Suppressor macrophage treated with lipopolysaccharide for 1 hour (primary cell): ENCODE measurements around the gene S100A7.
"Not testable (repeated sequence)": the region's sequence is repeated elsewhere in the genome, so short reads cannot be mapped to it uniquely, and the experiment has no call there.

Source experiments
- DNase-seq, 3 donors: peaks; one replicate each; pipeline ENCODE4 v3.0.0-alpha.2; 2020 to 2022

S100A7 gene

DNA sequence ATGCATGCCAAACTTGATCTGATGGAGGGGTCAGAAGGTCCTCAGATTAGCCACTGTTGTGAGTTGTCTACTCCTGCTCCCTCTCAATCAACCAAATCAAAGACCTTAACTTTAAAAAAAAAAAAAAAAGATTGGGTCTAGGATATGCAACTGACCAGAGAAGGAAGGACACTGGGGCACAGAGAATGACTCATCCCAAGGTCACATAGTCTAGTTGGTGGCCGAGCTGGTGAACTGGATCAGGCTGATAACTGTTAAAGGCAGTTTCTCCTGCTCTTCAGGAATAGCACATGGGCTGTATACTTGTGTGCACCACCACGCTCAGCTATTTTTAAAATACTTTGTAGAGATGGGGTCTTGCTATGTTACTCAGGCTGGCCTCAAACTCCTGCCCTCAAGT is 14.8 kb upstream of the S100A7 start:
- DNase-seq = no peak

DNA sequence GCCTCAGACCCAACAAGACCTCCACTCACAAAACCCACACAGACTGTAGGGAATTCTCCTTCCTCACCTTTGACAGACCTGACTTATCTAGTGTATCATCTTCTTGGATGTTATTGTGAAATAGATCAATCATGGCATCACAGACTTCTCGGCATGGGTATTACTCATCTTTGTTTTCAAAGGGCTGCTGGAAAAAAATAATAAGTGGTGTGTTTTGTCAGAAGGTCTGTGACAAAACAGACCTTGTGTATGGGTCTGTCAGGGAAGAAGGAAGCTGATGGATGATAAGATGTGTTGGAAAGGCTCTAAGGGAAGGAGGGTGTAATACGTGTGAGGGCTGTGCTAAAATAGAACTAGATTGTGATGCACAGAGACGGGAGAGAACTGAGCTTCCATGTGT is 13.9 kb upstream of the S100A7 start:
- DNase-seq = peak in 2 of 3 donors; percentile 16 to 23

DNA sequence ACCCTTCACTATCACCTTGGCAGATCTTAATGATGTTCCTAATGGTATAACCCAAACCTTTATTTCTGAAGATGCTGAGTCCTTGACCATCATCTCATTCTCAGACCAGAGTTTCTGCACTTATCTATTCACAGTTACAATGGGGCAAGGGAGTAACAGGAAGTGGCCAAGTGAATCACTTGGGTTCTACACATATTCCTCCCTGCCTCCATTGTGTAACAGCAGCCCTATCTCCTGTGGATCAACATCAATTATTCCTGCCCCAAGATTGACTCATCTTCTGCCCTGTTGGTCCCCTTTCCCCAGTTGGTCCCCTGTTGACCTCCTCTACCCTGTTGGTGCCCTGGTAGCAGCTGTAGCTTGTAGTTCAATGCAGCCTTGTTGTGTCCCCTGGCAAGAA is 10.3 kb upstream of the S100A7 start:
- peak in 1 of 3 donors; percentile 24 for DNase-seq

DNA sequence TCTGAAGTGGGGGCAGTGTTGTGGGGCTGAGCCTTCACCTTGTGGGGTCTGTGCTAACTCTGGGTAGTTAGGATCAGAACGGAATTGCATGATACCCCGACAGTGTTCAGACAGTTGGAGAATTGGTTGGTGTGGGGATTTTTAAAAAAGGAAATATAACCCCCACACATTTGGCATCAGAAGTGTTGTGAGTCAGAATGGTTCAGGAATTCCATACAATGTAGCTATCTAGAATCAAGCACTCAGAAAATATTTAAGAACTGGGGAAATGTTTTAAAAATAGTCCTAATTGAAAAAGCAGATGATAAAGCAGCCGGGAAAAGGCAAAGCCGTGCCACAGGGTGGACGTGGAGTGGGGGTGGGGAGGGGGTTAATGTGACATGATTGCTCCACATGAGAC is 6.5 kb upstream of the S100A7 start:
- no peak for DNase-seq

DNA sequence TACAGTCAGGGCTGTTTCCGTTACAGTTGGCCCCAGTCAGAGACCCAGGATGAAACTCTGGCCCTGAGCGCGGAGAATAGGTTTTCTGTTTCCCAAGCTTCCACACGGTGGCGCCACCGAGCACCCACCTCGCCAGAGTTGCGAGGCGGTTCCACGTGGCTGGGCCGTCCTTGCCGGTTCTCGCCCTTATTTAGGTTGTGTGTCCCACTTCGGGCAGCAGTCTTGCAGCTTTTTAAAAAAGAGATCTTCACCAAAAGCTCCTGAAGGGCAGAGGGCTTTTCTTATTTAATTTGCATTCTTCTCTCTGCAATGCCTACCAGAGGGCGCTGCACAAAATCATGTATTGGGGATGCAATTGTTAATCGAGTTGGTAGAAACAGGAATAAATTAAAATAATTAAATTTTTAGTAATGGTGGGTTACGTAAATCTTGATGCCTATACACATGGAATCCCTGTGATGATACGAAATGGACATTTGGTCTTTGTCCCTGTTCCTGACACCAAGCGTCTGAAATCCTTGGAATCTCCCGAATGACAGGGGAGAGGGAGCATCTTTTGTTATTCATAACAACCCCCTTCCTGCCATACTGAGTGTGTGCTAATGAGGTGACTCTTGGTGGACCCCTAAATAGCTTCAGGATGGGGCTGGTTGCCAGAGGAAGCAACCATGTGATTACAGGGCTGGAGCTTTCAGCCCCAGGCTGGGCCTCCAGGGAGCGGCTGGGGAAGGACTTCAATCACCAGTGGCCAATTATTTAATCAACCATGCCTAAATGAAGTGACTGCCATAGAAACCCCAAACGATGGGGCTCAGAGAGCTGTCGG is 5.6 kb upstream of the S100A7 start:
- DNase-seq = peak; percentile 56 to 78 (median 72)

DNA sequence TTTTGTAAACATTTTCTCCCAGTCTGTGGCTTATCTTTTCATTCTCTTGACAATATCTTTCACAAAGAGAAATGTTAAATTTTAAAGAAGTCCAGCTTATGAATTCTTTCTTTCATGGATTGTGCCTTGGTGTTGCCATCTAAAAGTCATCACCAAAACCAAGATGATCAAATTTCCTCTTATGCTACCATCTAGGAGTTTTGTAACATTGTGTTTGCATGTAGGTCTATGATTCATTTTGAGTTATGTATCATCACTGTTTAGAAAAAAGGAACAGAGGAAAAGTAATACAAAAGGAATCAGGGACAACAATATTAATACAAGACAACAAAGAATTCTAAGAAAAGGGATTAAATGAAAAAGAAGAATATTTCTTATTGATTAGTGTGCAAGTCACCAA is 2.3 kb upstream of the S100A7 start:
- DNase-seq = peak; percentile 23 to 72 (median 72)

DNA sequence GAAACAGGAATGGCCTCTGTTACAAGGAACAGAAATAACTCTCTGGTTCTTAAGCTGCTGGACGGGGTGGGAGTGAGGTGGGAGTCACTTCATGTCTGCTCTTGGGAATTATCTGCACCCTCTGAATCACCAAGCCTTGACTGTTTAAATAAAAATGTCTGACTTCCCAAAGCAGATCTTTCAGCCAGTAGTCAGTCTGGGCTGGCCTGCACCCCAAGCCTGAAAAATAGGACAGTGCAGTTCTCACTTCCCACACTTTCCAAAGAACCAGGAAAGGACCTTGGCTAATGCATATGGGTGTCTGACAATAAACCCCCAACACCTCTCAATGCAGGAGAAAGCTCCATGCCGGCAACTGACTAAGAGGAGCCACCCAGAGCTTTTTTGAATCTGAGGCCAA is 796 bp downstream of the S100A7 start:
- DNase-seq = no peak

DNA sequence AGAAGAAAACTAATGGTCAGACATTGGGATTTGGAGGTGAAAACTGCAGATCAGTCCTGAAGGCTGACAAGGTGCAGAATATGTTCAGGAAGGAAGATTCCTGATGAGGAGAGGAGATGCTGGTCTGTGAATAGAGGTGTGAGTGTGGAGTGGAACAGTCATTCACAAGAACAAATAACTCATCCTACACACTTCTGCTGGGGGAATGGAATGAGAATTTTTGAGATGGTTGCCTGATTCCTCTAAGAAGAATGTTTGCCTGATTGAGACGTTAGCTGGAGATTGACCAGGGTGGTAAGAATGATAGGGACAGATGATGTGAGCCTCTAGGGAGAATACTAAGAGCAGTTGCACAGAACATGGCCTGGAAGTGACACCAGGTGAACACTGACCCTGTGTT is 4.1 kb downstream of the S100A7 start:
- no peak for DNase-seq

DNA sequence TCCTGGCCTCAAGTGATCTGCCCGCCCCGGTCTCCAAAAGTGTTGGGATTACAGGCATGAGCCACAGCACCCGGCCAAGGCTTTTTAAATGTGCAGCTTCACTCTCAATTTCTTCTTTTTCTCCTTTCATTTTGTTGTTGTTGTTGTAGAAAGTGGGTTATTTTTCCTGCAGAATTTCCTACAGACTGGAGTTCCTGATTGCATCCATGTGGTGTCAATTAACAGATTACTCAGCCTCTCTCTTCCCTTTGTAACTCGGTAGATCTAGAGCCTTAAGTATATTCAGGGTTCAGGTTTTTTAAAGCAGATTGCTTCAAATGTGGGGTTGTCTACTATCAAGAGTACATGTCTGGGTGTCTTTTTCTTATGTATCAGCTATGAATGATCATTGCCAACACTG is 11.6 kb downstream of the S100A7 start:
- not testable (repeated sequence) for DNase-seq

DNA sequence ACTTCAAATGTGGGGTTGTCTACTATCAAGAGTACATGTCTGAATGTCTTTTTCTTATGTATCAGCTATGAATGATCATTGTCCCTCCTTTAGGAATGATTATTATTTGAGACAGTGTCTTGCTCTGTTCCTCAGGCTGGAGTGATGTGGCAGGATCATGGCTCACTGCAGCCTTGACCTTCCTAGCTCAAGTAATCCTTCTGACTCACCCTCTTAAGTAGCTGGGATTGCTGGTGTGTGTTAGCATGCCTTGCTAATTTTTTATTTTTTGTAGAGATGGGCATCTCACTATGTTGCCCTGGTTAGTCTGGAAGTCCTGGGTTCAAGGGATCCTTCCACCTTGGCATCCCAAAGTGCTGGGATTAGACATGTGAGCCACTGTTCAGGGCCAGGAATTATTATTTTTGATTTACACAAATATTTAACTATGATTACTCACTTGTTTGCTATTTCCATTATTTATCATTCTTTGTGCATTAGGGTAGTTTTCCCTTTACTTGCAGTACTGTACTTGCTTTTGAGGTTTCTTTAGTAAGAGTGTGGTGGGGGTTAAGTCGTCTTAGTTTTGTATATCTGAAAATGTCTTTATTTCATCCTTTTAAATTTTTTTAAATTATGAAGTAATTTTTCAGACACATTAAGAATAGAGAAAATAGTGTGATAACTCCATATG is 12.8 kb downstream of the S100A7 start:
- no peak for DNase-seq

DNA sequence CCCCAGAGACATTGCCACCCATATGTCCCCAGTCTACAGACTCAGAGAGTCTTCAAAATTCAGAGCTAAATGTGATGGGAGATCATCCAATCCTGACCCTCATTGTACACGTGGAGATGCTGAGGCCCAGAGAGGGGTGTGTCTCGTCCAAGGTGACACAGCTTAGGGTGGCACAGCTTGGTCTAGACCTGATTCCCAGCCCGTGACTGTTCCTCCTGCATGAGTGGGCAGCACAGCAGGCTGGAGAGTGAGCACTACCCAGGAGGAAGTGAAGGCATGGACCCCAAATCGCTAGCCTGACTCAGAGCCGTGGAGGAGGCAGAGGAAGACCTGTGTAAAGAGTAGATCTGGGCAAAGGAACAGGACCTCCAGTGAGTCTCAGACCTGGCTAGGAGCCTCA is 16.4 kb downstream of the S100A7 start:
- DNase-seq = no peak

DNA sequence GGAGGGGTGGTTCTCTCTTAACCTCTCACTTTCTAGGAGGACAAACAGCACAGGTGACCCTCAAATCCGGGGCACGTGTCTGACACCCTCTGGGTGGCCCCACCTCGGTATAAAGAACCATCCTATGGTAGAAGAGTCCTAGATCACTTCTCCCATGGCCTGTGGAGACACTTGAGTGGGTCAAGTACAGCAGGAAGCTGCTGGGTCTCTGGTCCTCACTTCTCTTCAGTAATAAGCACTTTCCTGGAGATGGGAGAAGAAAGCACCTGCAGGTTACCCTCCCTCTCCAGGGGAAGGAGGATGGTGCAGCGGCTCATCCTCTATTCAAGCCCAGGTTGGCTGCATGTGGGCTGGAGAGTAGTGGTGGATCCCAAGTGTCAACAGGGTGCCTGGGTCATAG is 17.0 kb downstream of the S100A7 start:
- DNase-seq = no peak

DNA sequence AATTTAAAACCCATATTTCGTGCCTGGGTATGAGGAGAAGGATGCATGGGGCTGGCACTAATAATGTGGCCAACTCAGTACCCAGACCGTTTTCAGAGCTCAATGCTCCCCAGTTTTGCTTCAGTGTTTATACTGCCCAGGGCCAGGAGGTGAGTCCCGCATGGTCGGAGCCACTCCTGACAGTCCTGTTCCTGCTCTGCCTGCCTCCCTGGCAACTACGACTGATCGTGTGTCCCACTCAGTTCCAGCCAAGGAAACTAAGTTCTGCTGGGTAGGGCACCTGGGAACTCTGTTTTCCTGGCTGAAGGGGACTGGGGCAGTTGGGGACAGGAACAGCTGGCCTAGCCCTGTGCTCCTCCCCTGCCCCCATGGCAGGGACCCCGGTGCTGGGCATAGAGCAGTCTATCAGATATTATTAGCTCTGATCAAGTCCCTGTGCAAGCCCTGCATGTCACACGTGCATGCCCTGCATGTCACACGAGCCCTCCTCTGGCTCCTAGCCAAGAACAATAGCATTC is 19.2 kb downstream of the S100A7 start:
- DNase-seq = no peak

DNA sequence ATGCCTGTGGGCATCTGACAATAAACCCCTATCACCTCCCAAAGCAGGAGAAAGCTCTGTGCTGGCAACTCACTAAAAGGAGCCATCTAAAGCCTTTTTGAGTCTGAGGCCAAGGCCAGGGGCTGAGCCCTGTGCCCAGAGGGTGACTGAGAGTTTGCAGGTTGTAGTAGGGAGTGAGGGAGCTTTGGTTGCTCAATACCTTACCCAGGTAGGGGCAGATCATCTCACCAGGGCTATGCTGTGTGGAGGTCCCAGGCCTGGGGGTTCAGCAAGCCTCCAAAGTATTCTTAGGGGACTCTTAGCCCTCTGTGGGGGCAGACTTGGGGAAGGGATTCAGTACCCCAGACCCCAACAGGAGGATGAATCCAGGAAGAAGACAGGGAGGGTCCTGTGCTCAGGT is 21.2 kb downstream of the S100A7 start:
- no peak for DNase-seq

DNA sequence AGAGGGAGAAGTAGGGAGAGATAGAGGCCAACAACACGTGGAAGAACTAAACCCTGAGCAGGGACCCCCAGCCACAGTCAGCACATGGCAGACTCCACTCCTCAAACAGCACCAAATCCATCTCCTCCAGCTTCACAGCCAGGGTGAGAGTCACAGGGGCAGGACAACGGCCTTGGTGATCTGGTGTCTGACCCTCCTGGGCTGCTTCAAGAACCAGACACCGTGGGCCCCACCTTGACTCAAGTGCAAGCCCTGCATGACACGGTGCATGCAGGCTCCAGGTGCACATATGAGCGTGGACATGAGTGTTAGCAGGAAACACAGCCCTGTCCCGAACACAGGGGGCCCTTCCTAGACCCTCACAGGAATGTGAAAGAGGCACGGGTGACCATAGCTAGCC is 21.9 kb downstream of the S100A7 start:
- no peak for DNase-seq

DNA sequence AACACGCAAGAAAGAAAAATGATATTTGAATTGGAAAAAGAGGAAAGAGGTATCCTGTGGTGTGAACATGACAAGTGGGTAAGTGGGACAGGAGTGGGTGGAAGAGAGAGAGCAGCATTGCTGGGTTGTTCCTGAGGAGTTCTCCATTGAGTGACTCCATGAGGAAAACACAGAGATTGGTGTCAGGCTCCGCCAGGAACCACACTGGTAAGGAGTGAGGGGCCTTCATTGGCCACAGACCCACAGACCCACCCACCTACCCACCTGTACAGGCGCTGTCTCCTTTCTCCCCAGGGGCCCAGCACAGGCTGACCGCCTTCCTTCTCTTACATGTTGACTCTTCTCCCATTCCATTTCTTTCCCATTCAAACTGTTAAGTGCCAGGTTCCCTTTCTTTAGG is 23.2 kb downstream of the S100A7 start:
- DNase-seq = no peak

DNA sequence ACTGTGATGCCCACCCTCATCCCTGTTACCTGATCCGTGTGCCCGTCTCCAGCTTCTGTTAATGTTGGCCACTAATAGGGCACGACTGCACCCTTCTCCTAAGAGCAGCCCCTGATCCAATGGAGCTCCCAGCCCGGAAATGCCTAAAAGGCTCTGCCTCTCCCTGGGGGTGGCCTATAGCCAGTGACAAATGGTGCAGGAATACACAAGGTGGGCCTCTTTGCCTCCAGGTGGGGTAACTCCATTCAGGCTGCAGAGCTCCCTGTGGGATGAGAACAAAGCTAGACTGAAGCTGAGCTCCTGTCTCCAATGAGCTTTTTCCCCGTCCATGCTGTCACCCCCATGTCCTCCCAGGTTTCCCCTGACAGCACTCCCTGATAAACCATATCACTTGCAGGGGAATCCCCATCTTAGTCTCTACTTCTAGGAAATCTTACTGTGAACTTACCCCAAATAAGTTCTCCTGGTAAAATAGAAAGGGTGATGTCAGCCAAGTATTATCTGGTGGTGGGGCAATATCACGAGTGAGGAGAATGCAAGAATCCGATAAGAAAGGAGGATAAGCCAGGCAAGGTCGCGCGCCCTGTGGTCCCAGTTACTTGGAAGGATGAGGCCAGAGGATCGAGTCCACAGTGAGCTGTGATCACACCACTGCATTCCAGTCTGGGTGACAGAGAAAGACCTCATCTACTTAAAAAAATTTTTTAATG is 25.6 kb downstream of the S100A7 start:
- no peak for DNase-seq

DNA sequence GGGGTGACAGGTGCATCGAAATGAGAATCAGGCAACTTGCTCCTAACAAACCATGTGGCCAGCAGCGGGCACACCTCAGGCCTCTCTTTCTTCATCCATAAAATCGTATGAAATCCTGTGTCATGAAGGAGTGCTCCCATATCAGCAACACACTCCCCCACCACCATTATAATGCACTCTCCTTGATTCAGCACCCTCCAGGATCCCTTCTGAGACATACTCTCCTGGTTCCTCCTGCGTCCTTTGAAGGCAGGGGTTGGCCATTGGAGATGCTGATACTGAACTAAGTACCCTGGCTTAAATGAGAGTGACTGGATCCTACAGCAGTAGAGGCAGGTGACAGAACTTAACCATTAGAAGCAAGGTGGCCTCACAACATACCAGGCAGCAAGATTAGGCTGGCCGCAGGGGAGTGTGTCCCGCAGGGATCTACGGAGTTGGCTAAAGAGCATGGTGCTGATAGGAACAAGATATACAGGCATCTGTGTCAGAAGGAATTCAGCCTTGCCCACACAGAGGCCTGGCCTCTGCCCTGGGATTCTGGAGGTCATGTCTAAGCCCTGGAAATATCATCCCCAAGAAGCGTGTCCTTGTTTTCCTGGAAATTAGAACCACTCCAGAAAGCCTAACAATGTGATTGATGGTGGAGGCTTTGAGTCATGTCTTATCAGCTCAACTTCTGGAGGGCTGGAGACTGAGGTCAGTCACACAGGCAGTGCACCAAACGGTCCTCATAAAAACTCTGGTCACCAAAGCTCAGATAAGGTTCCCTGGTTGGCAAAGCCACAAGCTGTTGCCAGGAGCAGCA is 27.4 kb downstream of the S100A7 start:
- DNase-seq = no peak

DNA sequence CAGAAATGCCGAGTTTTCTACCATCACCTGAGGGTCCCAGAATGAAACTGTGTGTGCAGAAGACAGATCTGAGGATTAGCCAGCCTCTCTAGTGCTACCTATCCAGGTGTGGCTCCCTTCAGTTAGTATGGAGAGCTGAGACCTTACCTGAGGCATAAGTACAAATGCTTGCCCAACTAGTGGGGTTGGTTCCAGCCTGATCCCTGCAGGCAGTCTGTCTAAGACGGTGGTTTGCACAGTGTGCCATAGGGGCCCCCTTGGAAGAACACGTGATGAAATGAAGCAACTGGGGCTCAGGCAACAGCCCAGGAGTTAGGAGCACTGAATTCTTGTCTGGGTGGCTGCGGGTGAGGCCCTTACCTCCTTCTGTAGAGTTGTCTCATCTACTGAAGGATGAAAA is 28.5 kb downstream of the S100A7 start:
- DNase-seq = no peak

DNA sequence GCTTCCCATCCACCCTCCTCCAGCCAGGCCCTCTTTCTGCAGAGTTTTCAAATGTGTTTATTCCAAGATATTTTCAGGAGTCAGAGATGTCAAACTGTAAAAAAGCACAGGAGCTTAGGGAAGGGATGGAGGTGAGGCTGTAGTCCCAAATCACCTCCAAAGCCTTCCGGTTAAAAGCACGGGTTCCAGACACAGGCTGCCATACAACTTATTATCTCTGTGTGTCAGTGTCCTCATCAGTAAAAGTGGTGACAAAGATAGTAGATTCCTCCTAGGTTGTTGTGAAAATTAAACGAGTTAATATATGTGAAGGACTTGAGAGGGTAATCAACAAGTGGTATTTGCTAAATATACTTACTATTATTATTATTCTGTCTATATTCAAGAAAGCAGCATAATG is 29.0 kb downstream of the S100A7 start:
- no peak for DNase-seq

DNA sequence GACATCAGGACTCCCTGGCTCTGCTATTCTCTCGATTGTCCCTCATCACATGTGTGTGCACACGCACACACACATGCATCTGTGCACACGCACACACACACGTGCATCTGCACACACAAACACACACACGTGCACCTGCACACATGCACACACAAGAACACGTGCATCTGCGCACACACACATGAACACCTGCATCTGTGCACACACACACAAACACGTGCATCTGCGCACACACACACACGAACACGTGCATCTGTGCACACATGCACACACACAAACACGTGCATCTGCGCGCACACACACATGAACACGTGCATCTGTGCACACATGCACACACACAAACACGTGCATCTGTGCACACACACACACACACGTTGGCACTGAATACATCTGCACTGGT is 29.4 kb downstream of the S100A7 start:
- no peak for DNase-seq

DNA sequence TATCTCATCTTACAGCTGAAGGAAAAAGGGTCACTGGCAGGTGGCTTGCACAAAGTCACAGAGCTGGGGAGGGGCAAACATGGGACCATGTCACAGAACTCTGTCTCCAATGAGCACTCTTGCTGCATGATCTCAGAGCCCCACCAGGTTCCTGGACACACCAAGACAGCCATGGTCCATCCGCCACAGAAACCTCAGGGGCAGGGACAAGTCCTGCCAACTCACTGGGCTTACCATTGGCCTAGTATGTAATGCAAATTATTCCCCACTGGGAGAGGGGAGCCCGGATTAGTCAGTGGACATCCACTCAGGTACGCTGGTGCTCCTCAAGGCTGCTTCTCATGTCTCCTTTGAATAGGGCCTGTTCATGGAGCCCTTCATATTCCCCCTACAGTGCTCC is 29.9 kb downstream of the S100A7 start:
- DNase-seq = no peak

DNA sequence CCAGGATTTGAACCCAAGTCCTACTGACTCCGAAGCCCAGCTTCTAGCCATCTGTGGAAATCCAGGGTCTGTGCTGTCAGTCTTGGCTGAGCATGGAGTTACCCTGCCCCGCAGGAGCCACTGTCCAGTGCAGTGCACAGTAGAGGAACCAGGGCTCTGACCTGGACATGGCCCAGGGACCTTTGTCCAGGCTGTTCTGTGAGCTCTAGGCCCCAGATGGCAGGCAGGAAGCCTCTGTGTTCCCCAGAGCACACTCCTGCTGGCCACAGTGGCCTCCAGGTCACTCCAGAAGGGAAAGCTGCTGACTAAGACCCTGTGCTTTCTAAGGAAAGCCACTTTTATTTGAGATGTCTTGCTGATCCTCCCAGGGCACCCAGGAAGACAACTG is 30.3 kb downstream of the S100A7 start:
- no peak for DNase-seq
